Transverse colon (tissue), 4 donors: ENCODE measurements around the gene HYAL2. TPM values are rescaled to one million over a fixed set of nuclear protein-coding genes. Genes with fewer than 3 reads are reported as not detected.
A peak's percentile ranks its signal among the peaks of the same experiment; 100 is the strongest.

Source experiments
- DNase-seq: peaks from one replicate; pipeline ENCODE4 v3.0.0-alpha.2; 2019
- H3K27ac ChIP-seq, 4 donors: fragments of 200-600 bp; sonication (generic); 2 replicates each; pipeline ENCODE4 v1.5.1; 2016 to 2018; ENCODE audit warnings: inconsistent platforms in 4 of 4
- H3K27me3 ChIP-seq: fragments of 200-600 bp; sonication (generic); 2 replicates; pipeline ENCODE4 v1.5.1; 2017; ENCODE audit warnings: inconsistent platforms
- H3K36me3 ChIP-seq, 4 donors: fragments of 200-600 bp; sonication (generic); 2 replicates each; pipeline ENCODE4 v1.5.1; 2017 to 2019; ENCODE audit warnings: inconsistent platforms in 4 of 4
- H3K4me1 ChIP-seq, 4 donors: fragments of 200-600 bp; sonication (generic); 2 replicates each; pipeline ENCODE4 v1.5.1; 2017 to 2020; ENCODE audit warnings: inconsistent platforms in 4 of 4
- H3K4me3 ChIP-seq, 4 donors: fragments of 200-600 bp; sonication (generic); 1 replicate in 1 of 4; 2 replicates in 3 of 4; pipeline versions ENCODE4 v1.5.1 to v1.6.1; 2017 to 2019; ENCODE audit warnings: inconsistent platforms in 4 of 4
- H3K9me3 ChIP-seq, 2 donors: fragments of 200-600 bp; sonication (generic); 2 replicates each; pipeline ENCODE4 v1.5.1; 2017 to 2019; ENCODE audit warnings: inconsistent platforms in 2 of 2
- EP300 ChIP-seq: sonication (generic); formaldehyde crosslinking; IDR thresholded peaks from one replicate; pipeline ENCODE4 v1.6.1; 2017; ENCODE audit warnings: antibody characterized with exemption, low read depth
- POLR2A ChIP-seq: fragments of 450-650 bp; IDR thresholded peaks from one replicate; pipeline ENCODE4 v1.6.1; 2016; ENCODE audit warnings: antibody characterized with exemption, mild to moderate bottlenecking, moderate library complexity
- POLR2AphosphoS5 ChIP-seq, 3 donors: sonication (generic); formaldehyde crosslinking; IDR thresholded peaks; one replicate each; pipeline ENCODE4 v1.6.1; 2016; ENCODE audit warnings: antibody characterized with exemption in 3 of 3
- WGBS, 2 donors: methylation state at CpG; one replicate each; pipeline ENCODE4 v1.1.5; 2018; ENCODE audit warnings: low coverage in 1 of 2; 5-methylcytosine and 5-hydroxymethylcytosine counted together
- in situ Hi-C, 4 donors: fragments of 200-750 bp; cut with MboI; loops; one replicate each; pipeline versions ENCODE4 v1.15.0 to v1.15.1; 2017; ENCODE audit warnings: low sequenced_read_pairs in 3 of 4, low pct_ligation_motif_present in 1 of 4, low pct_unique_long_range_greater_than_20kb in 1 of 4
- intact Hi-C: fragments of 100-400 bp; cut with DNase I; formaldehyde crosslinking; loops from one replicate; pipeline ENCODE4 v1.15.1; 2023; ENCODE audit warnings: low total_unique reads
- total RNA-seq, 4 donors: library from RNA; depleted of rRNA; stranded (reverse); fragments of >200 nt; gene quantifications; one replicate each; pipeline ENCODE4 v1.1.0, GENCODE V29; 2016
- TF ChIP-seq, protein P1 (sequence below), 5 experiments: fragments of 200-600 bp in 3 of 5; fragments of 450-650 bp in 2 of 5; sonication (generic) in 3 of 5; IDR thresholded peaks; 1 replicate in 2 of 5; 2 replicates in 3 of 5; pipeline ENCODE4 v1.5.1; 2016 to 2017; ENCODE audit warnings: antibody characterized with exemption in 5 of 5, inconsistent platforms in 3 of 5, mild to moderate bottlenecking in 2 of 5, moderate library complexity in 1 of 5

Gene HYAL2
- total RNA-seq, 4 donors from 2014 or later, result 18.7 to 51.1 (median 32.0) TPM

DNA sequence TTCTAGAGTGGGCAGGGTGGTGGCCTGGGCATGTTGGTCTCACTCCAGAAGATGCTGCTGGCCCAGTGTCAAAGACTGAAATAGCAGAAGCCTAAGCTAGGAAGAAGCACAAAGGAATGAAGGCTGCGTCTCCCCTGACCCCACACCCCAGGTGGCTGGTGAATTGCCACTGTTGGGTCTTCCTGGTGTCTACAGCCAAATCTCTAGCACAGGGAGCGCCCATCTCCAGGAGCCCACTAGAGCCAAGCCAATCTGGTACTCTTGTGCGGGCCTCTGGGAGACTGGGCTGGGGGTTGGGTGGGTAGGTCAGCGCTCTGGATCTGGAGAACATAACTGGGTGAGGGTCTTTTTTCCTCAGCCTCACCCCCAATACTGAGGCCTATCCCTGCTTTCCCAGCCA, 4.6 kb upstream of the HYAL2 start:
- intact Hi-C loops, result no loop called here
- WGBS, 2 donors, result 79% methylated on average over 4 of the region's 4 CpGs; no CpG with 5 or more reads in 1 of the 2 donors
- H3K36me3 ChIP-seq, result peaks cover 0 to 22% (median 5%) of the 10 kb centered on the region in 4 donors
- H3K27me3 ChIP-seq, result no peaks in the 10 kb centered on the region
- peak overlapping the region; percentile 74 to 99 (median 98) for H3K4me3 ChIP-seq
- DNase-seq, result no peak
- H3K4me1 ChIP-seq, result peaks cover 9 to 40% (median 31%) of the 10 kb centered on the region in 4 donors
- TF ChIP-seq, protein P1, sequence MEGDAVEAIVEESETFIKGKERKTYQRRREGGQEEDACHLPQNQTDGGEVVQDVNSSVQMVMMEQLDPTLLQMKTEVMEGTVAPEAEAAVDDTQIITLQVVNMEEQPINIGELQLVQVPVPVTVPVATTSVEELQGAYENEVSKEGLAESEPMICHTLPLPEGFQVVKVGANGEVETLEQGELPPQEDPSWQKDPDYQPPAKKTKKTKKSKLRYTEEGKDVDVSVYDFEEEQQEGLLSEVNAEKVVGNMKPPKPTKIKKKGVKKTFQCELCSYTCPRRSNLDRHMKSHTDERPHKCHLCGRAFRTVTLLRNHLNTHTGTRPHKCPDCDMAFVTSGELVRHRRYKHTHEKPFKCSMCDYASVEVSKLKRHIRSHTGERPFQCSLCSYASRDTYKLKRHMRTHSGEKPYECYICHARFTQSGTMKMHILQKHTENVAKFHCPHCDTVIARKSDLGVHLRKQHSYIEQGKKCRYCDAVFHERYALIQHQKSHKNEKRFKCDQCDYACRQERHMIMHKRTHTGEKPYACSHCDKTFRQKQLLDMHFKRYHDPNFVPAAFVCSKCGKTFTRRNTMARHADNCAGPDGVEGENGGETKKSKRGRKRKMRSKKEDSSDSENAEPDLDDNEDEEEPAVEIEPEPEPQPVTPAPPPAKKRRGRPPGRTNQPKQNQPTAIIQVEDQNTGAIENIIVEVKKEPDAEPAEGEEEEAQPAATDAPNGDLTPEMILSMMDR (IDR thresholded peaks at IDR 0.05), result no peak
- TF ChIP-seq EP300 (no peak), POLR2AphosphoS5 (IDR thresholded peaks at IDR 0.05) (no peak), POLR2A (no peak)
- H3K9me3 ChIP-seq, result no peaks in the 10 kb centered on the region
- H3K27ac ChIP-seq, result peak overlapping the region; percentile 89 to 93 (median 90)
- in situ Hi-C loops, result no loop called here

GRCh38 chr3:50326182-50326541, 3.6 kb upstream of the HYAL2 start:
- Histone ChIP-seq H3K36me3 (peaks cover 0 to 17% (median 2%) of the 10 kb centered on the region in 4 donors), H3K9me3 (no peaks in the 10 kb centered on the region), H3K4me3 (no peak overlapping the region), H3K27me3 (no peaks in the 10 kb centered on the region), H3K4me1 (peaks cover 12 to 45% (median 35%) of the 10 kb centered on the region in 4 donors), H3K27ac (no peak overlapping the region)
- 92% methylated on average over 8 of the region's 8 CpGs; no CpG with 5 or more reads in 1 of the 2 donors for WGBS, 2 donors
- in situ Hi-C loops, result no loop called here
- TF ChIP-seq POLR2A (no peak), POLR2AphosphoS5 (IDR thresholded peaks at IDR 0.05) (no peak), EP300 (no peak)
- TF ChIP-seq, protein P1 (IDR thresholded peaks at IDR 0.05), result no peak
- intact Hi-C loops, result no loop called here
- DNase-seq, result no peak

- intact Hi-C loops, result no loop called here
- WGBS, 2 donors, result 68 to 87% methylated on average over 4 to 11 of the region's 11 CpGs
- TF ChIP-seq POLR2AphosphoS5 (IDR thresholded peaks at IDR 0.05) (no peak), EP300 (no peak), POLR2A (no peak)
- TF ChIP-seq, protein P1 (IDR thresholded peaks at IDR 0.05), result no peak
- in situ Hi-C loops, result no loop called here
- Histone ChIP-seq H3K36me3 (peaks cover 0 to 12% (median 0%) of the 10 kb centered on the region in 4 donors), H3K4me1 (peaks cover 12 to 45% (median 35%) of the 10 kb centered on the region in 4 donors), H3K4me3 (no peak overlapping the region), H3K9me3 (no peaks in the 10 kb centered on the region), H3K27me3 (no peaks in the 10 kb centered on the region), H3K27ac (no peak overlapping the region)
- DNase-seq, result no peak
Observed at GRCh38 chr3:50325497-50326181, 3.1 kb upstream of the HYAL2 start.

- H3K4me1 ChIP-seq, result peaks cover 15 to 50% (median 39%) of the 10 kb centered on the region in 4 donors
- intact Hi-C loops, result no loop called here
- in situ Hi-C loops, result no loop called here
- TF ChIP-seq POLR2AphosphoS5 (IDR thresholded peaks at IDR 0.05) (no peak), EP300 (no peak), POLR2A (no peak)
- TF ChIP-seq, protein P1 (IDR thresholded peaks at IDR 0.05), result no peak
- no peak overlapping the region for H3K27ac ChIP-seq
- DNase-seq, result no peak
- H3K27me3 ChIP-seq, result no peaks in the 10 kb centered on the region
- H3K36me3 ChIP-seq, result peaks cover 0 to 7% (median 0%) of the 10 kb centered on the region in 4 donors
- no peak overlapping the region for H3K4me3 ChIP-seq
- no peaks in the 10 kb centered on the region for H3K9me3 ChIP-seq
- 93% methylated on average over 2 of the region's 2 CpGs; no CpG with 5 or more reads in 1 of the 2 donors for WGBS, 2 donors
Observed at GRCh38 chr3:50325113-50325480, 2.6 kb upstream of the HYAL2 start.
